ENCODE data around the gene C5orf34.

GRCh38 chr5:43515678-43516048, 715 bp upstream of the C5orf34 start:
- TF ChIP-seq EP300 (IDR thresholded peaks at IDR 0.05) = no peak
- TF ChIP-seq POLR2A (IDR thresholded peaks at IDR 0.05) = no peak
- TF ChIP-seq CTCF (IDR thresholded peaks at IDR 0.05) = no peak
- TF ChIP-seq POLR2AphosphoS5 (IDR thresholded peaks at IDR 0.05) = no peak

Data from gastroesophageal sphincter (tissue), 3 donors.